A673 (cell line): Measurements from ENCODE around the gene JCAD. TPM values are rescaled to one million over a fixed set of nuclear protein-coding genes. Genes with fewer than 3 reads are reported as not detected.

Source experiments
- BruUV-seq: library from RNA; stranded (reverse); fragments of 400-500 nt; replicated peaks from 2 replicates; lab custom pipeline; 2021; lab: Mats Ljungman, UMichigan
- CTCF ChIA-PET: fragments of 300-600 bp; sonication (Branson Sonifier 250); formaldehyde crosslinking; loops from one replicate; lab custom pipeline; 2022; ENCODE audit warnings: antibody characterized with exemption; lab: Charles Lee
- POLR2A ChIA-PET: fragments of 300-600 bp; sonication (Branson Sonifier 250); formaldehyde crosslinking; loops from one replicate; lab custom pipeline; 2022; ENCODE audit warnings: antibody characterized with exemption; ENCODE audit not compliant: low non-redundant PET; lab: Charles Lee
- DNase-seq: peaks from one replicate; pipeline ENCODE4 v3.0.0-alpha.2; 2015; ENCODE audit warnings: low spot score
- H3K27ac ChIP-seq: fragments of 200-600 bp; sonication (generic); 2 replicates; pipeline ENCODE4 v1.5.1; 2016; ENCODE audit warnings: mixed run types, low read depth, mild to moderate bottlenecking, mixed read lengths, antibody characterized with exemption, low read length; ENCODE audit not compliant: poor library complexity, severe bottlenecking
- H3K27me3 ChIP-seq: fragments of 200-600 bp; sonication (generic); replicated peaks from 2 replicates; pipeline ENCODE4 v1.6.1; 2017; ENCODE audit warnings: mixed run types, low read depth, mild to moderate bottlenecking, mixed read lengths, antibody characterized with exemption, low read length; ENCODE audit not compliant: insufficient read depth, poor library complexity
- H3K36me3 ChIP-seq: fragments of 200-600 bp; sonication (generic); 2 replicates; pipeline ENCODE4 v1.6.1; 2016; ENCODE audit warnings: mixed run types, mild to moderate bottlenecking, mixed read lengths, antibody characterized with exemption, low read length; ENCODE audit not compliant: insufficient read depth, poor library complexity, severe bottlenecking
- H3K4me1 ChIP-seq: fragments of 200-600 bp; sonication (generic); 2 replicates; pipeline ENCODE4 v1.6.1; 2017; ENCODE audit warnings: mixed run types, mild to moderate bottlenecking, mixed read lengths, antibody characterized with exemption, low read length; ENCODE audit not compliant: insufficient read depth, poor library complexity, severe bottlenecking
- H3K4me3 ChIP-seq: fragments of 200-600 bp; sonication (generic); 2 replicates; pipeline ENCODE4 v1.5.1; 2016; ENCODE audit warnings: low read depth, mixed run types, mild to moderate bottlenecking, mixed read lengths, low read length; ENCODE audit not compliant: poor library complexity, severe bottlenecking
- H3K9me3 ChIP-seq: fragments of 200-600 bp; sonication (generic); 2 replicates; pipeline ENCODE4 v1.6.1; 2016; ENCODE audit warnings: mixed run types, low read depth, mild to moderate bottlenecking, mixed read lengths, antibody characterized with exemption, low read length; ENCODE audit not compliant: poor library complexity, severe bottlenecking
- CTCF ChIP-seq: fragments of 300-800, 200-600 bp; sonication (generic); conservative IDR thresholded peaks from 2 replicates; pipeline ENCODE4 v1.5.1; 2017; ENCODE audit warnings: low read depth, mild to moderate bottlenecking, antibody characterized with exemption, low read length, moderate library complexity, mixed read lengths
- EZH2 ChIP-seq: fragments of 200-600 bp; sonication (generic); IDR thresholded peaks from 2 replicates; pipeline ENCODE4 v1.6.1; 2017; ENCODE audit warnings: borderline replicate concordance, low read depth, mild to moderate bottlenecking, mixed read lengths, antibody characterized with exemption, low read length; ENCODE audit not compliant: poor library complexity, severe bottlenecking
- intact Hi-C: fragments of 100-400 bp; cut with micrococcal nuclease; formaldehyde crosslinking; loops from one replicate; pipeline ENCODE4 v1.10.0; 2022; ENCODE audit not compliant: unreplicated experiment
- total RNA-seq: library from RNA; stranded (reverse); gene quantifications from 2 replicates; pipeline ENCODE4 v1.2.3, GENCODE V29; 2021

The JCAD gene
- total RNA-seq, 1 experiment from 2014 or later, result 65.8 TPM

- no peak overlapping the region for H3K4me3 ChIP-seq
- no peaks in the 10 kb centered on the region for H3K9me3 ChIP-seq
- no TSS peak for BruUV-seq
- DNase-seq, result no peak
- ChIA-PET CTCF (interaction anchor here (1.5 kb wide), 1 partner anchor 28 kb away, joined by 5 read pairs; no protein-coding TSS in a partner anchor), POLR2A (no interaction called here)
- no peak overlapping the region for H3K27ac ChIP-seq
- TF ChIP-seq CTCF, result no peak
- TF ChIP-seq EZH2, result no peak
- no peaks in the 10 kb centered on the region for H3K36me3 ChIP-seq
- H3K27me3 ChIP-seq, result no peaks in the 10 kb centered on the region
- H3K4me1 ChIP-seq, result no peaks in the 10 kb centered on the region
- intact Hi-C loops, result no loop called here
Observed at GRCh38 chr10:29970012-29970396, 89.4 kb downstream of the JCAD start.

DNA sequence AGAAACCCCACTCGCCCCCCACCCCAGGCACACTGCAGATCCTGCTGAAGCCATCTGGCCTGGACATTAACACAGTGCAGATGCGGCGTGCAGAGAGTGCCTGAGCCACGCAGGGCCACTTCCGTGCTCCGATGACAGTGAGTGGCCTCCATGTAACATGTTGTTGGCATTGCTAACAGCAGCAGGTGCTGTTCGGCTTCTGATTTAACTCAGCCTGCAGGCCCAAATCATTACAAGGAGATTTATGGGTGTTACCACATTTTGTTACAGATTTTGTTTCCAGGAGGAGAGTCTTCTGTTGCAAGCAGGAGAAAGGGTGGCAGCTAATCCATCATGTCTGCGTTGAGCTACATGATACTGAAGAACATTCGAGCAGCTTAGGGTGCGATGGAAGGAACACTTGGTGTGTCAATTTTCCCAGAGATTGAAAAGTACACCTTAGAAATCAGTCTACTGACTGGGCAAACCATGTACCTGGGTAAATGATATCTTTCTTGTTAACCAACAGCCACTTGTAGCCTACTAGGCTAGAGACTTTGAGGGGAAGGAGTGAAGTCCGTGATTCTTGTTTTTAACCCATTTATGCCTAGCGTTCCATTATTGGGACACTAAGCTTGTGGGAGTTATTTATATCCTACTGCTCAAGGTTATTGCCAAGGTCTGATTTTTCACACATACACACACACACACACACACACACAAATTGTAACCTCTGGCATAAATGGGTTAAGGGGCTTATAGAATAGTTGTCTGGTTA, 90.0 kb downstream of the JCAD start:
- POLR2A ChIA-PET, result no interaction called here
- Histone ChIP-seq H3K27me3 (no peaks in the 10 kb centered on the region), H3K36me3 (no peaks in the 10 kb centered on the region), H3K27ac (no peak overlapping the region), H3K4me3 (no peak overlapping the region), H3K4me1 (no peaks in the 10 kb centered on the region), H3K9me3 (no peaks in the 10 kb centered on the region)
- no peak for DNase-seq
- intact Hi-C loops, result no loop called here
- no TSS peak for BruUV-seq
- CTCF ChIA-PET, result interaction anchor here (1.5 kb wide), 1 partner anchor 29 kb away, joined by 5 read pairs; no protein-coding TSS in a partner anchor
- no peak for TF ChIP-seq EZH2
- TF ChIP-seq CTCF, result no peak

DNA sequence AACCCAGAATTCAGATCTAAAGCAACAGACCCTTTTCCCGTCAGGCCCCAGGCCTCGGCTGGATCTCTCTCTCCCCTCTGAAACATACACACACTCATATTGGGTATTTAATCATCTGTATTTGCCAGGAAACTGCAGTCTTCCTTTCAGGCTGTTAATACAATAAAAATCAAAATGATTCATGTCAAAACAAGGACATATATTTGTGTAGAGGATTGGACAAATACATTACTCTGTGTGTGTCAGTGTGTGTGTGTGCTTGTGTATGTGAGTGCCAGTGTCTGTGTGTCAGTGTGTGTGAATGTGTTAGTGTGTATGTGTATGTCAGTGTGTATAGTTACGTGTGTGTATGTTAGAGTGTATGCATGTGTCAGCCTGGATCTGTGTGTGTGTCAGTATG, 90.8 kb downstream of the JCAD start:
- Histone ChIP-seq H3K4me1 (no peaks in the 10 kb centered on the region), H3K27me3 (no peaks in the 10 kb centered on the region), H3K9me3 (no peaks in the 10 kb centered on the region), H3K27ac (no peak overlapping the region), H3K36me3 (no peaks in the 10 kb centered on the region), H3K4me3 (no peak overlapping the region)
- TF ChIP-seq EZH2 (no peak), CTCF (no peak)
- BruUV-seq, result no TSS peak
- POLR2A ChIA-PET, result no interaction called here
- intact Hi-C loops, result no loop called here
- CTCF ChIA-PET, result no interaction called here
- no peak for DNase-seq
